Measurements from ENCODE around the gene BNC2.

DNA sequence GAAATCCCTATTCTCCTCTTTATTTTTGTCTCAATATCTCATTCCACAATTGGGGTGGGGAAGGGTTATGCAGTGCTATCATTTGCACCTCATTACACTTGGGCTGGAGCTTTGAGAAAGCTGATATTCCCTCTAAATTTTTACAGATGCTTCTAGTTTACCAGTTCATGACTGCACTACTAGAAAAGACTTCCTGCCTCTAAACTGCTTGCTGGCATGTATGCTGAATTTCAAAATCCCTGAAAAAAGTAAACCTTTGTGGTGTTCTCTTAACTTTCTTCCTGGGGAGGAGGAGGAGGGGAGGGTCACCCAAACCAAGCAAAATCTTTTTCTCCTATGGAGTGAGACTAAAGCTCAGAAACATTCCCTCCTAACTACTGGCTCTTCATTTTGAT, 45.1 kb downstream of the BNC2 start:
- TF ChIP-seq GATA3 (IDR thresholded peaks at IDR 0.05; ENCODE audit: low read depth, low read length) (no peak), GATA2 (IDR thresholded peaks at IDR 0.05; ENCODE audit: low read depth, low read length) (no peak)
